HepG2 (cell line): ENCODE results near the gene HMGCLL1. TPM values are rescaled to one million over a fixed set of nuclear protein-coding genes. Genes with fewer than 3 reads are reported as not detected.

Experiments used
- ATAC-seq: fragments of 200-7000 bp; cut with Tn5 transposase; 3 replicates; pipeline ENCODE4 v1.9.1; 2020; ENCODE audit warnings: mild to moderate bottlenecking, moderate library complexity
- BruUV-seq: library from RNA; stranded (reverse); fragments of 400-500 nt; replicated peaks from 2 replicates; lab custom pipeline; 2021; lab: Mats Ljungman, UMichigan
- CTCF ChIA-PET: fragments of 300-600 bp; formaldehyde crosslinking; extraction: SDS; loops from one replicate; lab custom pipeline; 2021; ENCODE audit warnings: low total read pairs, inconsistent platforms, low intra/inter-chr PET ratio; lab: Yijun Ruan, JAX
- POLR2A ChIA-PET: fragments of 350-600 bp; sonication (Branson Sonifier 250); formaldehyde crosslinking; loops from one replicate; lab custom pipeline; 2020; ENCODE audit warnings: antibody characterized with exemption, inconsistent platforms; lab: Yijun Ruan, JAX
- DNase-seq: peaks from one replicate; pipeline ENCODE4 v3.0.0-alpha.2; 2015; ENCODE audit warnings: low spot score
- FAIRE-seq: peaks from 3 replicates; lab custom pipeline; 2011; peaks lifted over from hg19 to GRCh38; lab: Jason Lieb, UNC
- H2AFZ ChIP-seq: one replicate; pipeline ENCODE4 v1.6.1; 2011; ENCODE audit warnings: low read length, inconsistent platforms
- H3K27ac ChIP-seq: fragments of 300-600 bp; 3 replicates; pipeline ENCODE4 v1.8.0; 2011; ENCODE audit warnings: mixed run types, mild to moderate bottlenecking, mixed read lengths, low read length, inconsistent platforms; ENCODE audit not compliant: insufficient read depth; ENCODE audit errors: extremely low read length
- H3K27me3 ChIP-seq, 2 experiments: fragments of 200-600 bp in 1 of 2; 2 replicates in 1 of 2; 3 replicates in 1 of 2; pipeline versions ENCODE4 v1.6.0 to v1.8.0; 2011; ENCODE audit warnings: low read length in 2 of 2, mild to moderate bottlenecking in 2 of 2, moderate library complexity in 2 of 2, inconsistent platforms in 1 of 2; ENCODE audit not compliant: insufficient read depth in 2 of 2, control insufficient read depth in 1 of 2
- H3K36me3 ChIP-seq, 2 experiments: fragments of 200-600 bp in 1 of 2; replicated peaks in 1 of 2; 2 replicates in 1 of 2; 3 replicates in 1 of 2; pipeline versions ENCODE4 v1.5.1 to v1.8.0; 2011; ENCODE audit warnings: low read length in 2 of 2, inconsistent platforms in 1 of 2; ENCODE audit not compliant: insufficient read depth in 2 of 2, control insufficient read depth in 1 of 2
- H3K4me1 ChIP-seq: 2 replicates; pipeline ENCODE4 v1.5.1; 2012; ENCODE audit warnings: low read length, inconsistent platforms; ENCODE audit not compliant: insufficient read depth
- H3K4me2 ChIP-seq: 2 replicates; pipeline ENCODE4 v1.6.0; 2011; ENCODE audit warnings: low read depth, low read length, inconsistent platforms
- H3K4me3 ChIP-seq, 3 experiments: fragments of 200-600 bp in 1 of 3; sonication (generic), shearing (Covaris generic) in 1 of 3; replicated peaks in 1 of 3; 2 replicates each; pipeline ENCODE4 v1.5.1; 2011 to 2016; ENCODE audit warnings: low read length in 3 of 3, inconsistent platforms in 2 of 3, low read depth in 2 of 3, mild to moderate bottlenecking in 2 of 3, control low read depth in 1 of 3, mixed read lengths in 1 of 3; ENCODE audit not compliant: insufficient read depth in 1 of 3
- H3K79me2 ChIP-seq: one replicate; pipeline ENCODE4 v1.6.1; 2011; ENCODE audit warnings: low read length, inconsistent platforms; ENCODE audit not compliant: insufficient read depth
- H3K9ac ChIP-seq: 2 replicates; pipeline ENCODE4 v1.6.0; 2011; ENCODE audit warnings: mild to moderate bottlenecking, low read depth, low read length, inconsistent platforms; ENCODE audit not compliant: insufficient read depth
- H3K9me3 ChIP-seq: 2 replicates; pipeline ENCODE4 v1.5.1; 2012; ENCODE audit warnings: mild to moderate bottlenecking, low read length
- H4K20me1 ChIP-seq: 2 replicates; pipeline ENCODE4 v1.6.0; 2011; ENCODE audit warnings: inconsistent platforms, mild to moderate bottlenecking, low read length, moderate library complexity; ENCODE audit not compliant: insufficient read depth
- ZFP90 ChIP-seq: sonication (generic); formaldehyde crosslinking; IDR thresholded peaks from 2 replicates; pipeline ENCODE4 v1.8.0; 2022; ENCODE audit warnings: missing genetic modification reagents, mild to moderate bottlenecking, inconsistent platforms, borderline replicate concordance
- ZNF382 ChIP-seq: sonication (generic); formaldehyde crosslinking; IDR thresholded peaks from 2 replicates; pipeline ENCODE4 v1.5.0; 2020; ENCODE audit warnings: missing genetic modification reagents, mild to moderate bottlenecking, borderline replicate concordance
- in situ Hi-C: cut with HindIII; loops from 2 replicates; pipeline ENCODE4 v1.10.0; 2017; ENCODE audit warnings: low pct_unique_long_range_greater_than_20kb; ENCODE audit not compliant: extremely low pct_ligation_motif_present
- intact Hi-C: fragments of 100-400 bp; cut with micrococcal nuclease; formaldehyde crosslinking; loops from one replicate; pipeline ENCODE4 v1.10.0; 2022; ENCODE audit not compliant: unreplicated experiment
- polyA plus RNA-seq, 8 experiments: library from polyadenylated mRNA; depleted of rRNA in 3 of 8; stranded (reverse) in 7 of 8; unstranded in 1 of 8; fragments of >200 nt; fragmentation: Illumina TruSeq in 4 of 8; extraction: Trizol in 4 of 8; gene quantifications; 2 replicates each; pipeline versions ENCODE4 v1.2.1 to v1.2.3, GENCODE V29; 2011 to 2016; ENCODE audit warnings: low read depth in 4 of 8, missing spikeins in 1 of 8, mixed read lengths in 1 of 8; ENCODE audit not compliant: insufficient read depth in 1 of 8
- total RNA-seq, 5 experiments: library from RNA; depleted of rRNA; stranded (reverse); fragments of >200 nt; fragmentation: Illumina TruSeq; extraction: Trizol; gene quantifications; 2 replicates each; pipeline ENCODE4 v1.2.3, GENCODE V29; 2016; ENCODE audit warnings: low read depth in 1 of 5
- TF ChIP-seq, protein P1 (sequence below): sonication (generic); formaldehyde crosslinking; IDR thresholded peaks from 2 replicates; pipeline ENCODE4 v1.4.0; 2020; ENCODE audit warnings: mild to moderate bottlenecking, missing genetic modification reagents
- TF ChIP-seq, protein P2 (sequence below): sonication (generic); formaldehyde crosslinking; IDR thresholded peaks from 2 replicates; pipeline ENCODE4 v1.8.0; 2022; ENCODE audit warnings: mild to moderate bottlenecking, missing genetic modification reagents; ENCODE audit not compliant: insufficient replicate concordance
- TF ChIP-seq, protein P3 (sequence below): sonication (generic); formaldehyde crosslinking; IDR thresholded peaks from 2 replicates; pipeline ENCODE4 v1.4.0; 2020; ENCODE audit warnings: missing genetic modification reagents, borderline replicate concordance

HMGCLL1 gene
- total and polyA plus RNA-seq, 2 of the 13 experiments (the other 11 are each of a cell fraction or from before 2014, with no cell fraction given): not detected

DNA sequence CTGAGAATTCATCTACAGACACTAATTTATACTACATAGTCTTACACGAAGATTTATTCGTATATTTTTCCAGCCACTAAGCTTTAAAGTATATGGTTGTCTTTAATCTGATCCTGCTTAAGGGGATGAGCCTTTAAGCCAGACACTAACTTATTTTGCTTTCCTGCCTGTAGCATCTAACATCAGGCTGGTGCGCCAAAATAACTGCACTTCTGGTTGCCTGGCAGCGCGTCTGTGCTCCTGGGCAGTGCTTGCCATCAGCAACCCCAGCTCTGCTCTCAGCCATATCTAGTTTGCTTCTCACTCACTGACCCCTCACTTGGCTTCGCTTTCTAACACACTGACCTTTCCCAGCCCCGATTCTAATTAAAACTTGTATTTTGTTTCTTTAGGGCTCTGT lies 21.8 kb downstream of the HMGCLL1 start (continued):
- TF ChIP-seq, protein P1, sequence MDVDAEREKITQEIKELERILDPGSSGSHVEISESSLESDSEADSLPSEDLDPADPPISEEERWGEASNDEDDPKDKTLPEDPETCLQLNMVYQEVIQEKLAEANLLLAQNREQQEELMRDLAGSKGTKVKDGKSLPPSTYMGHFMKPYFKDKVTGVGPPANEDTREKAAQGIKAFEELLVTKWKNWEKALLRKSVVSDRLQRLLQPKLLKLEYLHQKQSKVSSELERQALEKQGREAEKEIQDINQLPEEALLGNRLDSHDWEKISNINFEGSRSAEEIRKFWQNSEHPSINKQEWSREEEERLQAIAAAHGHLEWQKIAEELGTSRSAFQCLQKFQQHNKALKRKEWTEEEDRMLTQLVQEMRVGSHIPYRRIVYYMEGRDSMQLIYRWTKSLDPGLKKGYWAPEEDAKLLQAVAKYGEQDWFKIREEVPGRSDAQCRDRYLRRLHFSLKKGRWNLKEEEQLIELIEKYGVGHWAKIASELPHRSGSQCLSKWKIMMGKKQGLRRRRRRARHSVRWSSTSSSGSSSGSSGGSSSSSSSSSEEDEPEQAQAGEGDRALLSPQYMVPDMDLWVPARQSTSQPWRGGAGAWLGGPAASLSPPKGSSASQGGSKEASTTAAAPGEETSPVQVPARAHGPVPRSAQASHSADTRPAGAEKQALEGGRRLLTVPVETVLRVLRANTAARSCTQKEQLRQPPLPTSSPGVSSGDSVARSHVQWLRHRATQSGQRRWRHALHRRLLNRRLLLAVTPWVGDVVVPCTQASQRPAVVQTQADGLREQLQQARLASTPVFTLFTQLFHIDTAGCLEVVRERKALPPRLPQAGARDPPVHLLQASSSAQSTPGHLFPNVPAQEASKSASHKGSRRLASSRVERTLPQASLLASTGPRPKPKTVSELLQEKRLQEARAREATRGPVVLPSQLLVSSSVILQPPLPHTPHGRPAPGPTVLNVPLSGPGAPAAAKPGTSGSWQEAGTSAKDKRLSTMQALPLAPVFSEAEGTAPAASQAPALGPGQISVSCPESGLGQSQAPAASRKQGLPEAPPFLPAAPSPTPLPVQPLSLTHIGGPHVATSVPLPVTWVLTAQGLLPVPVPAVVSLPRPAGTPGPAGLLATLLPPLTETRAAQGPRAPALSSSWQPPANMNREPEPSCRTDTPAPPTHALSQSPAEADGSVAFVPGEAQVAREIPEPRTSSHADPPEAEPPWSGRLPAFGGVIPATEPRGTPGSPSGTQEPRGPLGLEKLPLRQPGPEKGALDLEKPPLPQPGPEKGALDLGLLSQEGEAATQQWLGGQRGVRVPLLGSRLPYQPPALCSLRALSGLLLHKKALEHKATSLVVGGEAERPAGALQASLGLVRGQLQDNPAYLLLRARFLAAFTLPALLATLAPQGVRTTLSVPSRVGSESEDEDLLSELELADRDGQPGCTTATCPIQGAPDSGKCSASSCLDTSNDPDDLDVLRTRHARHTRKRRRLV (CRISPR knock-in tag): no peak
- TF ChIP-seq, protein P2, sequence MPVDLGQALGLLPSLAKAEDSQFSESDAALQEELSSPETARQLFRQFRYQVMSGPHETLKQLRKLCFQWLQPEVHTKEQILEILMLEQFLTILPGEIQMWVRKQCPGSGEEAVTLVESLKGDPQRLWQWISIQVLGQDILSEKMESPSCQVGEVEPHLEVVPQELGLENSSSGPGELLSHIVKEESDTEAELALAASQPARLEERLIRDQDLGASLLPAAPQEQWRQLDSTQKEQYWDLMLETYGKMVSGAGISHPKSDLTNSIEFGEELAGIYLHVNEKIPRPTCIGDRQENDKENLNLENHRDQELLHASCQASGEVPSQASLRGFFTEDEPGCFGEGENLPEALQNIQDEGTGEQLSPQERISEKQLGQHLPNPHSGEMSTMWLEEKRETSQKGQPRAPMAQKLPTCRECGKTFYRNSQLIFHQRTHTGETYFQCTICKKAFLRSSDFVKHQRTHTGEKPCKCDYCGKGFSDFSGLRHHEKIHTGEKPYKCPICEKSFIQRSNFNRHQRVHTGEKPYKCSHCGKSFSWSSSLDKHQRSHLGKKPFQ (CRISPR knock-in tag): no peak
- TF ChIP-seq ZFP90 (CRISPR knock-in tag): no peak
- TF ChIP-seq ZNF382 (CRISPR knock-in tag): no peak
- TF ChIP-seq, all 625 proteins: peak for 0

DNA sequence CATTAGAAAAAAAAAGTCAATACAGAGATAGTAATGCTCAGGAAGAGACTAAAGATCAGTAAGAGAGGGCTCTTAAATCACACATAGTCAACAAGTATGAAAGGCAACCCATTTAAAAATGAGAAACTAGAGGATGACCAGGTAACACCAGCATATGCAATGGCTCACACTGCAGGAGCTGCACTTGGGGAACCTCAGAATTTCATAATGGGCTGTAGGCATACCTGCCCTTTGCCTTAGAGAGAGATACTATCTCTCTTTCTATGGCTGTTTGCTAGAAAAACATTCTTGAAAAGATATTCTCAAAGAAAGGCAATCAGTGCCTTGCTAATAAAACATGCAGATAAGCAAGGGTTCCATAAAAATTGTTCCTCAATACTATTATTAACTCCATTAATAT lies 33.2 kb downstream of the HMGCLL1 start:
- FAIRE-seq (no peak), ATAC-seq (no peak), DNase-seq (no peak)
- Histone ChIP-seq H3K9ac (no peak overlapping the region), H3K4me1 (no peaks in the 10 kb centered on the region), H4K20me1 (no peaks in the 10 kb centered on the region), H3K9me3 (no peaks in the 10 kb centered on the region), H3K36me3 (no peaks in the 10 kb centered on the region), H3K79me2 (no peaks in the 10 kb centered on the region), H3K27me3 (no peaks in the 10 kb centered on the region), H3K27ac (no peak overlapping the region), H2AFZ (no peak overlapping the region), H3K4me2 (no peak overlapping the region), H3K4me3 (no peak overlapping the region)
- TF ChIP-seq, protein P3, sequence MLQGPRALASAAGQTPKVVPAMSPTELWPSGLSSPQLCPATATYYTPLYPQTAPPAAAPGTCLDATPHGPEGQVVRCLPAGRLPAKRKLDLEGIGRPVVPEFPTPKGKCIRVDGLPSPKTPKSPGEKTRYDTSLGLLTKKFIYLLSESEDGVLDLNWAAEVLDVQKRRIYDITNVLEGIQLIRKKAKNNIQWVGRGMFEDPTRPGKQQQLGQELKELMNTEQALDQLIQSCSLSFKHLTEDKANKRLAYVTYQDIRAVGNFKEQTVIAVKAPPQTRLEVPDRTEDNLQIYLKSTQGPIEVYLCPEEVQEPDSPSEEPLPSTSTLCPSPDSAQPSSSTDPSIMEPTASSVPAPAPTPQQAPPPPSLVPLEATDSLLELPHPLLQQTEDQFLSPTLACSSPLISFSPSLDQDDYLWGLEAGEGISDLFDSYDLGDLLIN: no peak
- in situ Hi-C loops (no loop called here), intact Hi-C loops (no loop called here)
- ChIA-PET CTCF (no interaction called here), POLR2A (no interaction called here)
- no TSS peak for BruUV-seq
